NCI-H526 (cell line): ENCODE data around the gene MED7.

Experiments used
- DNase-seq, 2 experiments: peaks; one replicate each; lab custom pipeline; 2025; lab: John Stamatoyannopoulos, UW

Gene MED7

DNA sequence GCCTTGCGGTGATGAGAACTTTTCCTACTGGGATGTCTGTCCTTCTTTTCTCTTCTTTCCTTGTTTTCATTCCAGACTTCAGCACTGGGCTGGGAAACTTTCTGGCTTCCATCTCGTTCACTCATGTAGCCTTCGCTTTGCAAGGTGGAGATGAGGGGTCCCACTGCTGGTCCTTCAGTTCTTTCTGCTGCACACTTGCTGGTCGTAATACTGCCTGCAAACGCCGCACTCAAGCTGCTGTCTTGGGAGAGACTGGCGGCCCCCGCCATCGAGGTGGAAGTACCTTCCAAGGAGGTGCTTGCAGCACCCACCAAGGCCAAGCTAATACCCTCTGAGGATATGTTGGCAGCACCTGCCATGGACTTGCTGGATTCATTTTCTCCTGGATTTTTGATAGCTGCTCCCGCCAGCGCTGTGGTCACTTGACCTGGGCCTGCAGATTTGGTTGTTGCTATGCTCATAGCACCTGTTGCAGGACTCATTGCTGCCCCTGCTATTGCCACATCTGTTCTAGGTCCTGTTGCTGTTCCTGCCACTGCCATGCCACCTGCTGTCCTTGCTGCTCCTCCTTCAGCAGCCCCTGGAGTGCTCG, 20.4 kb upstream of the MED7 start:
- no peak for DNase-seq

DNA sequence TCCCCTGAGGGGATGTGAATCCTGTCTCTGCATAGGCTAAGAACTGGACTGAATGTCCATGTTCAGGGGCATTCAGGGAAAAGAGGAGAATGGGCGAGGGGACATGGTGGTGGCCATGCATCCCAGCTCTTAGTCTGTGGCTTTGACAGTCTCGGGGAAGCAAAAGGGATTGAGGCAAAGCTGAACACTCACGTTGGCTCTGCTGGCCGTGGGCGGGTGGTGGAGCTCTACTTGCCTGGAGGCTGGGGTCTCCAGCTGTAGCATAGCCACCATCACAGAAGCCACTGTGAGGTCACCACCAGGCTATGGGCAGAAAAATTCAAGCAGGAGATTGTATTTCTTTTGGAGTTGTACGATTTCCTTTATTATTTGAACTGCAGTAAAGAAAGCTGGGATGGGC, 19.3 kb upstream of the MED7 start:
- DNase-seq: no peak

GRCh38 chr5:157160001-157160400, 17.3 kb upstream of the MED7 start:
- DNase-seq: no peak

DNA sequence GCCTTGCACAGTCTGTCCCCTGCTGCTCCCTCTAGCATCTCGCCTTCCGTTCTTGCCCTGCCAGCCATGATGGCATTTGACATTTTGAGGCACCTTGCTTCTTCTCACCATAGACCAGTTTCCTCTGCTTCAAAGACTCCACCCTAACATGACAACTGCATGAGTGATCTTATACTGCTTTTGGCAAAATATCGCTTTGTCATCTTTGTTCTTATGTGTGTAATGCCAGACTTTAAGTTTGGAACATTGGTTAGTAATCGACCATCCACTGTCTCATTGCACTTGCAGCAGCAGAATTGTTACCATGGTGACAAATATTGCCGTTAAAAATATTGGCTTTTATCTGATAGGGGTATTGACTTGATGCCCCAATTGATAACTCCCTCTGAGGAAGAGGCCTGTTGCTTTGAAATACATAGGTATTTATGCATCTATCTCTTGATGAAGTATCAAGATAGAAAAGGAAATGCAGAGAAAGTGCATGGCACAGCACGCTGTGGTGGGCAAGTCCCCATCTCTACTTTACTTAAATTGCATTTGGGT, 16.6 kb upstream of the MED7 start:
- DNase-seq: no peak

- no peak for DNase-seq
These were observed 14.7 kb upstream of the MED7 start for GRCh38 chr5:157157293-157157891.

DNA sequence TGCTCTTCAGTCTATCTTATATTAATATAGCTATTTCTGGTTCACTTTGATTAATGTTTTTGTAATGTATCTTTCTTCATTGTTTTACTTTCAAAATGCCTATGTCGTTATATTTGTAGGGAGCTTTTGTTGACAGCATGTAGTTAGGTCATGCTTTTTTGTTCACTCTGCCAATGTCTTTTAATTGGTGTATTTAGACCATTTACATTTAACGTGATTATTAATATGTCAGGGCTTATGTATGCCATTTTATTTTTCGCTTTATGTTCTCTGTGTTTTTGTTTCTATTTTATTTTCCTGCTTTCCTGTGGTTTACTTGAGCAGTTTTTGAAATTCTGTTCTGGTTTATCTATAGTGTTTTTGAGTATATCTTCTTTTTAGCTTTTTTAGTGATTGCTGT, 12.6 kb upstream of the MED7 start:
- DNase-seq: no peak

- DNase-seq: no peak
These were observed 8.3 kb upstream of the MED7 start for GRCh38 chr5:157150995-157151394.

DNA sequence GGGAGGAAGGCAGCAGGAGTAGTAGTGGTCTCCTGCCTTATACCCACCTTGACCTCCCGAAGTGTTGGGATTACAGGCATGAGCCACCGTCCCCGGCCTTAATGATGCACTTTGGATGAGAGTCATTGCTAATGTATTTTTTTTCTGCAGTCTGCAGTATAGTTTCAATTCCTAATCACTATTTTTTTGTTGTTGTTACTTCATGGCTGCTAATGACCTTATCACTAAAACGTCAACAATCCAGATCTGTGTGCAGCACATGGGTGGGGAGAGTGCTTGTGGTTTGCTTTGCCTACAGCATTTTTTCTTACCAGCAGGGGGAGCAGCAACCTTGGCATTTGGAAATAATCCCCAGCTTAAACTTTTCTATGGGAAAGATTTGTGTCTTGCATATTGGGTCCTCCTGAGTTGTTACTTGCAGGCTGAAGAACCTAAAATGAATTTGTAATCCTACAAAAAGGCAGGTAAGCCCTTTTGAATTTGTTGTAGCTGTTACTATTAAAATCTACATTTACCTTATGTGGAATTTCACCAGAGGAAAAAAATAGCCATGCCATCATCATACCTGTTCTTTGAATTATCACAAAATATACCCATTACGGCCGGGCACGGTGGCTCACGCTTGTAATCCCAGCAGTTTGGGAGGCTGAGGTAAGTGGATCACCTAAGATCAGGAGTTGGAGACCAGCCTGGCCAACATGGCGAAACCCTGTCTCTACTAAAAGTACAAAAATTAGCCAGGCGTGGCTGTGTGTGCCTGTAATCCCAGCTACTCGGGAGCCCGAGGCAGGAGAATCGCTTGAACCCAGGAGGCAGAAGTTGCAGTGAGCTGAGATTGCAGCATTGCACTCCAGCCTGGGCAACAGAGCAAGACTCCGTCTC, 6.3 kb upstream of the MED7 start:
- DNase-seq: peak; percentile 47 to 81

DNA sequence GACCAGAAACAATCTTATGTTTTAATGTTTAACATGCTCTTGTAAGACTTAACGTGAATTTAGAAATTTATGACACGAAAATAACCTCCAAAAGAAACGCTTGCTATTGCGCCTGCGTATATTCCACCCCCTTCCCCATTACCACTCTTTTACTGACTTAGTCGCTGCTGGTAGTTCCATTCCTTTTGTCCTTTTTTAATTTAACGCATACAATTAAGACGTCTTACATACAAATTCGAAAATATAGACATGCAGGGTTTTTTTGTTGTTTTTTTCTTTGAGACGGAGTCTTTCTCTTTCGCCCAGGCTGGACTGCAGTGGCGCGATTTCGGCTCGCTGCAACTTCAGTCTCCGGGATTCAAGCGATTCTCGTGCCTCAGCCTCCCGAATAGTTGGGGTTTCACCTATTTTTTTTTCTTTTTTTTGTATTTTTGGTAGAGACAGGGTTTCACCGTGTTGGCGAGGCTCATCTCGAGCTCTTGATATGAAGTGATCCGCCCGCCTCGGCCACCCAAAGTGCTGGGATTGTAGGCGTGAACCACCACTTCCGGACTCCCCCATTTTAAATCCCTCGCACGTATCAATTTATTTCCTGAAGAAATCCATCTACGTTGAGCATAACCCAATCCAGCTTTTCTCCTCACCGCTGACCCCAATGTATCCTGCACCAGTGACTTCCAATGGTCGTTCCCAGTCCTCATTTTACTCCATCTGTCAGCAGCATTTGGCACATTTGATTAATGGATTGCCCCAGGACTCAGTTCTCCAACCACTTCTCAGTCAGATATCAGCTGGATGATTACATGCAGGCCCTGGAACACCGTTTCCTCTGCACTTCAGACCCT, 684 bp upstream of the MED7 start:
- DNase-seq: peak in 1 of 2 experiments; percentile 72

DNA sequence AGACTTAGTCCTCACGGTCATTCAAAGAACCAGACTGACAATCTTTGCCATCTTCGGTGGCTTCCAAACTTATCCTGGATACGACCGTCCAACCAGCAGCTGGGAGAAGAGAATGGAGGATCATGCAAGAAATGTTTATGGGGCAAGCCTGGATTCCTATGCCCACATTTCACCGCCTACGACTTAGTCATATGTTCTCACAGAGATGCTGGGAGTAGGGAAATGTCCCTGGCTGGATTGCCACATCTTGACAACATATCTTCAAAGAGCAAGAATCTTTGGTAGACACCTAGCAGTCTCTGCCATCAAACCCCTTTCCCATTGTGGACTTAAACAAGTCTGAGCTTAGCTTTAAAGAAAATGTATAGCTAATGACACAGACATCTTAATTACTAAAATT, 5.0 kb downstream of the MED7 start:
- no peak for DNase-seq

DNA sequence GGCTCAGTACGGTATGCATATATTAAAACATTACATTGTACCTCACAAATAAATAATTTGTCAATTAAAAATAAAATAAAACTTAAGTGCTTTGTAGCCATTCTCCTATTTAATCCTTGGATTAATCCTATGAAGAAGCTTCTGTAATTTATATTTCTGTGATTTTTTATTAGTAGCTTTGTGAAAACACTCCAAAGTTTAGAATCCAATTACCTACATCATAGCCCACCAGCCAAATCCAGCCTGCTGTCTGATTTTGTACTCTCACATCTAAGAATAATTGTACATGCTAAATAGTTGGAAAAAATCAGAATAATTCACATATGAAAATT, 10.4 kb downstream of the MED7 start:
- no peak for DNase-seq

DNA sequence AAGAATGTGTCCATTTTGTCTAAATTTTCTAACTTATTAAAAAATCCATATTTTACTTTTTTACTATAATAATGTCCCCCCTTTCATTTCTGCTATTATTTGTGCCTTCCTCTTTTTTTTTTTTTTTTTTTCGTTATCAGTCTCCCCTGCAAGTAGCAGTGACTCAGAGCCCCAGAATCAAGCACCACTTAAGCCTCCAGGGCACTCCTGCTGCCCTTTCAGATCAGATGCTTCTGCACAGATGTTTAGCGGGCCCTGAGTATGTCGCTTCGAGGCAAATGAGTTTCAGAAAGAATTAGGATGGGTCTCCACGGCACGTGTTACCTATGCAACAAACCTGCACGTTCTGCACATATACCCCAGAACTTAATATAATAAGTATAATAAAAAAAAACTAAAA, 11.7 kb downstream of the MED7 start:
- peak in 1 of 2 experiments; percentile 2 for DNase-seq

DNA sequence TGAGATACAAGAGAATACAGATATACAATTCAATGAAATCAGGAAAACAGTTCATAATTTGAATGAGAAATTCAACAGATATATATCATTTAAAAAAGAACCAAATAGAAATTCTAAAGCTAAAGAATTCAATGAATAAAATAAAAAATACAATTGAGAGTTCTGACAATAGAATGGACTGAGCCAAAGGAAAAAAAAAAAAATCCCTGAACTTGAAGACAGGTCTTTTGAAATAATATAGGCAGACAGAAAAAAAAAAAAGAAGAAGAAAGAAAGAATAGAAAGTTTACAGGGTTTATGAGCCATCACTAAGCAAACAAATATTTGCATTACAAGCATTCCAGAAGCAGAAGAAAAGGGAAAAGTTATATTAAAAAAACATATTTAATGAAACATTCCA, 21.0 kb downstream of the MED7 start:
- no peak for DNase-seq

DNA sequence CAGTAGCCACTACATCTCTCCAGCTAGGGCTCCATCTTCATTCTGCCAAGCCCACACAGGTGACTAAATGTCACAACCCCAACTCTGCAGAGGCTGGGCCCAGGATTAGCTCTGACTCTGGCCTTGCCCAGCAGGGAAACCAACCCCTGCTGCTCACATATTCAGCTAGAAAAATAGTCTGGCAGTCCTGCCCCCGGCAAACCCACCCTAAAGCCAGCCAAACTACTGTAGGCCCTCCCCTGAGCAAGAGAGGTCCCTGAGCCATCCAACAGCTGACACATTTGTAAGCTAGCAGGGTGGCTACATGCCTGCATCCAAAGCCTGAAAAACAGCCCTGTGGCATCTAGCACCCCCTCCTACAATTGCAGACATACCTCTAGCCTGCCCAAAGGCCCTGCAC, 22.6 kb downstream of the MED7 start:
- no peak for DNase-seq

DNA sequence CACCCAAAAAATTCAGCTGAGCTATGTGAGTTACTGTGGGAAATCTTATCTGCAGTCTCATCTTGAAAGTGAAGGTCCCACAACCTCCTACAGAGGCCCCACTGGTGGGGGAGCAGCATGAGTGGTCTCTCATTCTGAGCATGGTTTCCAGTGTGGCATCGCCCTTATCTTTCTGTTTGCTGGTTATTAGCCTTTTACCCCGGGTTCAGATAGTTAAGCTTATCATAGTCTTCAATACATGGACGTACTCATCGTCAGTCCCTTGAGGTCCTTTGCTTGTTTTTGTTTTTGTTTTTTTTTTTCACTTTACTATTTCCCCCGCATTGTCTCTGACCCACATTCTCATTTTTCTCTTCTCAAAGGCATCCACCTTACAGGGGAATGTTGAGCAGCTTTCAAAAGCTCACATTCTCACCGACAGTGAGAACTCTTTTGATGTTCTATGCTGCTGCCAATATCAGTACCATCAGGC, 26.1 kb downstream of the MED7 start:
- no peak for DNase-seq

GRCh38 chr5:157115502-157115901, 27.2 kb downstream of the MED7 start:
- DNase-seq: no peak

GRCh38 chr5:157115012-157115411, 27.7 kb downstream of the MED7 start:
- DNase-seq: no peak

DNA sequence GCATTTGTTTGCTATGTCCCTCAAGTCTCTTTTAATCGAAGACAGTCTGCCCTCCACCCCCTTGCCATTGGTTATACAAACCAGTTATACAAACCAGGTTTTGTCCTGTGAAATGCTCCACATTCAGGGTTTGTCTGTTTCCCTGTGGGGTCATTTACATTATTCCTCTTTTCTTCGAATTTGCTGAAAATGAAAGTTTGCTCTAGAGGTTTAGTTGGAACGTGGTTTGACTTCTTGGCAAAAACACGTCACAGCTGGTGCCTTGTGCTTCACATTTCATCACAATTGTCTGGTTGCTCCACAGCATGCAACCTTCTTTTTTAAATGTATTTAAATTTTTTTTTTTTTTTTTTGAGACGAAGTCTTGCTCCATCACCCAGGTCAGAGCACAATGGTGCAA, 29.7 kb downstream of the MED7 start:
- no peak for DNase-seq

- no peak for DNase-seq
These were observed 32.9 kb downstream of the MED7 start for GRCh38 chr5:157109744-157110143.

GRCh38 chr5:157108976-157109375, 33.7 kb downstream of the MED7 start, which contains the start of gene HAVCR2:
Gene HAVCR2, minus strand, starts transcription at chr5:157109044. Its CDS starts 61 bp downstream, at chr5:157108983.
- DNase-seq: no peak

DNA sequence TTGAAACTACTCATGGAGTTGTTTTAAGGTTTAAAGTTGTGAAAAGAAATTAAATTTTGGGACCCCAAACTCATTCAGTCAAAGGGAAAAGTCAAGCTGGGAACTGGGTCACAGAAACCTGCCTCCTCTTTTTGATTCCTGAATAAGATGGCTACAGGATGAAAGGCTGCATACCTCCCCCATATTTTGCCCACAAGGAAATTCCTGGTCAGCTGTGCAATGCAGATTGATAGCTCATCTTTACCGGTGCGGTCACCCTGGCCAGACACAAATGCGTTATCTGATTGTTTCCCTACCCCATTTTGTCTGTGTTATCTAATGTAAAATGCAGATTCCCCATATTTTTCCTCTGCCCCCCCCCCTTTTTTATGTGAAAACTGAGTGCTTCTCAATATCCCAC, 35.2 kb downstream of the MED7 start:
- DNase-seq: no peak
